ENCODE results near the gene ACER2. TPM values are rescaled to one million over a fixed set of nuclear protein-coding genes. Genes with fewer than 3 reads are reported as not detected.
A peak's percentile ranks its signal among the peaks of the same experiment; 100 is the strongest.

The ACER2 gene
- total RNA-seq, 2 donors from 2014 or later, result 3.5 to 5.5 TPM

- Histone ChIP-seq H3K36me3 (no peaks in the 10 kb centered on the region), H3K4me3 (peak overlapping the region in 1 of 2 donors; percentile 20), H3K4me1 (peaks cover 0 to 16% of the 10 kb centered on the region in 2 donors), H3K27me3 (no peaks in the 10 kb centered on the region), H3K9me3 (no peaks in the 10 kb centered on the region), H3K27ac (no peak overlapping the region)
- DNase-seq (ENCODE audit: low spot score), result peak; percentile 82
- peak; percentile 76 to 82 for TF ChIP-seq CTCF (IDR thresholded peaks at IDR 0.05)
Observed at GRCh38 chr9:19471737-19472648, 63.2 kb downstream of the ACER2 start.

- TF ChIP-seq CTCF (IDR thresholded peaks at IDR 0.05), result no peak
- H3K4me1 ChIP-seq, result peaks cover 0 to 16% of the 10 kb centered on the region in 2 donors
Observed at GRCh38 chr9:19473605-19474004, 64.8 kb downstream of the ACER2 start.

GRCh38 chr9:19479874-19480273 lies 71.1 kb downstream of the ACER2 start:
- Histone ChIP-seq H3K4me3 (no peak overlapping the region), H3K36me3 (no peaks in the 10 kb centered on the region), H3K27me3 (no peaks in the 10 kb centered on the region), H3K27ac (no peak overlapping the region), H3K9me3 (no peaks in the 10 kb centered on the region), H3K4me1 (no peaks in the 10 kb centered on the region)
- no peak for DNase-seq (ENCODE audit: low spot score)
- no peak for TF ChIP-seq CTCF (IDR thresholded peaks at IDR 0.05)

More at GRCh38 chr9:19473605-19474004, 64.8 kb downstream of the ACER2 start:
- no peaks in the 10 kb centered on the region for H3K27me3 ChIP-seq
- H3K36me3 ChIP-seq, result no peaks in the 10 kb centered on the region
- no peak overlapping the region for H3K27ac ChIP-seq
- no peak for DNase-seq (ENCODE audit: low spot score)
- no peaks in the 10 kb centered on the region for H3K9me3 ChIP-seq
- no peak overlapping the region for H3K4me3 ChIP-seq

GRCh38 chr9:19480345-19480744 lies 71.5 kb downstream of the ACER2 start:
- no peak for DNase-seq (ENCODE audit: low spot score)
- Histone ChIP-seq H3K27ac (no peak overlapping the region), H3K4me3 (no peak overlapping the region), H3K27me3 (no peaks in the 10 kb centered on the region), H3K4me1 (no peaks in the 10 kb centered on the region), H3K36me3 (no peaks in the 10 kb centered on the region), H3K9me3 (no peaks in the 10 kb centered on the region)
- no peak for TF ChIP-seq CTCF (IDR thresholded peaks at IDR 0.05)

- Histone ChIP-seq H3K27me3 (no peaks in the 10 kb centered on the region), H3K9me3 (no peaks in the 10 kb centered on the region), H3K27ac (no peak overlapping the region), H3K36me3 (no peaks in the 10 kb centered on the region), H3K4me3 (no peak overlapping the region), H3K4me1 (no peaks in the 10 kb centered on the region)
- TF ChIP-seq CTCF (IDR thresholded peaks at IDR 0.05), result no peak
- no peak for DNase-seq (ENCODE audit: low spot score)
Observed at GRCh38 chr9:19481121-19481870, 72.5 kb downstream of the ACER2 start.
